GM12875 (cell line): ENCODE measurements around the gene VAV2.

Experiments used
- H3K4me3 ChIP-seq: one replicate; pipeline ENCODE4 v1.5.1; 2011; ENCODE audit warnings: low read depth, low read length, control low read depth
- TF ChIP-seq, protein P1 (sequence below): IDR thresholded peaks from 2 replicates; pipeline ENCODE4 v1.5.1; 2011; ENCODE audit warnings: low read depth, mild to moderate bottlenecking, control low read depth, inconsistent platforms, low read length, moderate library complexity, borderline replicate concordance; ENCODE audit not compliant: insufficient read depth

Gene VAV2

DNA sequence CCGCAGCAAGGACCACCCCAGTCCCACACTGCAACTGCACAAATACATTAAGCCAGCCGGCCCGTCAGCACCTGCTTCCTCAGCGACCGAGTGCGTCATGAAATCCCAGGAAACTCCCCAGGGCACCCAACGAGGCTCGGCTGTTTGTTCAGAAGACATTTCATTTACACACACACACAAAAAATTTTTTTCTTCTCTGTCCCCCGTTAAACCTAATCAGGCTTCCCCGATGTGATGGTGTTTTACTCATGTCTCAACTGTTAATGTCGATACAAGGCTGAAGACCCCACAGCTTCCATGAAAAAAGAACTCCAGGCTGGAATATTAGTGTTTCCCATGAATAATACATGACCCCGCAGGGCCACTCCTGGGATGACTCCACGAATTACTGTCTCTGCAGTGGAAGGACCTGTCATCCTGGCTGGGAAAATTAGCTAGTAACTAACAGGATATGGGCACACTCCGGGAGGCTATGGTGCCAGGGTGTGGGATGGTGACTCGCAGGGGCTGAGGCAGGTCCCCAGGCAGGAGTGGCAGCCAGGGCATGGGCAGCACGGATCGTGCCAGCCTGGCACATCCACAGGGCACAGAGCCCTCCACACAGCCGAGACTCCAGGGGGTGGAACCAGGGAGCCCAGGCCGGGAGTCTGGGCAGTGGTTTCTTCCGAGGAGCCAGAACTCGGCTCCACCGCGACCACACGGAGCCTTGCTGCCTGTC, 102.4 kb downstream of the VAV2 start:
- no peak overlapping the region for H3K4me3 ChIP-seq
- TF ChIP-seq, protein P1, sequence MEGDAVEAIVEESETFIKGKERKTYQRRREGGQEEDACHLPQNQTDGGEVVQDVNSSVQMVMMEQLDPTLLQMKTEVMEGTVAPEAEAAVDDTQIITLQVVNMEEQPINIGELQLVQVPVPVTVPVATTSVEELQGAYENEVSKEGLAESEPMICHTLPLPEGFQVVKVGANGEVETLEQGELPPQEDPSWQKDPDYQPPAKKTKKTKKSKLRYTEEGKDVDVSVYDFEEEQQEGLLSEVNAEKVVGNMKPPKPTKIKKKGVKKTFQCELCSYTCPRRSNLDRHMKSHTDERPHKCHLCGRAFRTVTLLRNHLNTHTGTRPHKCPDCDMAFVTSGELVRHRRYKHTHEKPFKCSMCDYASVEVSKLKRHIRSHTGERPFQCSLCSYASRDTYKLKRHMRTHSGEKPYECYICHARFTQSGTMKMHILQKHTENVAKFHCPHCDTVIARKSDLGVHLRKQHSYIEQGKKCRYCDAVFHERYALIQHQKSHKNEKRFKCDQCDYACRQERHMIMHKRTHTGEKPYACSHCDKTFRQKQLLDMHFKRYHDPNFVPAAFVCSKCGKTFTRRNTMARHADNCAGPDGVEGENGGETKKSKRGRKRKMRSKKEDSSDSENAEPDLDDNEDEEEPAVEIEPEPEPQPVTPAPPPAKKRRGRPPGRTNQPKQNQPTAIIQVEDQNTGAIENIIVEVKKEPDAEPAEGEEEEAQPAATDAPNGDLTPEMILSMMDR, result no peak

DNA sequence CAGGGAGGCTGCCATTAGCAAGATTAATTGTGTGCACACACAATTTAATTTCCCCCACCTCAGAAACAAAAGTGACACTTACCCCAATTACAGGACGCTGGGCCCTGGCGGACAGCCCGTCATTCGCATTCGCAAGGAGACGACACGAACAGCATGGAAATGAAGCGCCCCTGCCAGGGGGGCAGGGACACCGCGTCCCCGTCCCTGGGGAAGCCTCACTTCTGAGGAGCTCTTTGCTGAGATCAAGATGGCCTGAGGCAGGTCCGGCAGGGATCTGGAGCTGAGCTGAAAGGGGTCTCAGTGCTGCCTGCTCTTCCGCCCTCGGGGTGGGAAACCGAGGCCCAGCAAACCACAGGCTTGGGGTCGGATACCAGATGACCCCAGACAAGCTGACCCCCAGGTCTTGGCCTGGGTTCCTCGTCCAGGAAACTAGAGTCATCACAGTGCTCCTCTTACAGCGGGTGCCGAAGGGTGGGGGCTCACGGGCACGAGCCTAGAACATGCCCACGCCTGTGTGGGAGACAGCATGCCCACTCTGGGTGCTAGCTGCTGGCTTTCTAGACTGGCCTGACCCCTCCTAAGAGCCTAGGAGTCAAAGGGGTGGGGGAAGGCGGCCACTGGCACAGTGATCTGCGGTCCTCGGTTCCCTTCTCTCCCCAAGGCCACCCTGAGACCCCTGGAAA, 103.2 kb downstream of the VAV2 start:
- H3K4me3 ChIP-seq, result no peak overlapping the region
- TF ChIP-seq, protein P1, result no peak

DNA sequence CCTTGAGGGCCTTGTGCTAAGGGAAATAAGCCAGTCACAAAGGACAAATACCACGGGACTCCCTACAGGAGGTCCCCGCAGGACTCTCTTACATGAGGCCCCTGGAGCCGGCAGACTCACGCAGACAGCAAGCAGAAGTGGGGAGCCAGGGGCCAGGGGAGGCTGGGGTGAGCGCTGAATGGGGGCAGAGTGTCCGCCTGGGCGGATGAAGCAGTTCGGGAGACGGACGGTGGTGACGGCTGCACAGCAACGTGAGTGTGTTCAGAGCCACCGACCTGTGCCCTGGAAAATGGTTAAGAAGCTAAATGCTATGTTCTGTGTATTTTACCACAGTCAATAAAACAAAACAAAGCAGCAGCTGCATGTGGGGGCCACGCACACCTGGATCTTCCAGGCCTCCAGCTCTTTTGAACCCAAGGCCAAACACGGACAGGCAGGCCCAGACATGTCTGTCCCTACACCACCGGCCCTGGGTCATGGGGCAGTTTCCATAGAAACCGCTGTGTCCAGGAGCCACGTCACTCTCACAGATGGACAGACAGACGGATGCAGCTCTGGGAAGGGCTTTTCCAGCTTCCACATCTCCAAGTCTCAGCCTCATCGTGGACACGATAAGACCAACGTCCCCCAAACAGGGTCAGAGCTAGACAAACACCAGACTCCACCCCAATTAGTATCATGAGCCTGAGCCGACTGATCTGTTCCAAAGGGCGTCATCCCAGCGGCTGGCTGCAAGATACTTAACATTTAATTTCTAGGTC, 103.9 kb downstream of the VAV2 start:
- no peak overlapping the region for H3K4me3 ChIP-seq
- TF ChIP-seq, protein P1, result no peak

DNA sequence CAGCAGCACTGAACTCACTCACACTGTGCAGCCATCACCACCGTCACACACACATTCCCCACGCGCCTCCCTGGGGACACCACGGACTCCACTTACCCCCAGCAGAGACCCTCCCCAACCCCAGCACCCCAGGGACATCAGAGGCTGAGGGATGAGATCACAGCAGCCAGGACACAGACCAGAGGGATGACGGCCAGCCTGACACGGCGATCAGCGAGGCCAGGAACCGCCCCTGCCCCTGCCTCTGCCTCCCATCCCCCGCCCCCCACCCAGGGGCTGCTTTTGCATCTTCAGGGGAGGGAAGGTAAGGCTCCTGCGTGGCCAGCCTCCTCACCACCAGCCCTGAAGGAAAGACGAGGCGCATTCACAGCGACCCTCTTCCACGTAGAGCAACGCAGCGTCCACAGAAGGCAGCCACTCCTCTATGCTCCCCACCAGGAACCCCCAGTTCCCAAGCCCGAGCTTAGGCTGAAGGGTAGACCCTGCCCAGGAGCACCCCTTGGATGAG, 104.5 kb downstream of the VAV2 start:
- TF ChIP-seq, protein P1, result no peak
- H3K4me3 ChIP-seq, result no peak overlapping the region

DNA sequence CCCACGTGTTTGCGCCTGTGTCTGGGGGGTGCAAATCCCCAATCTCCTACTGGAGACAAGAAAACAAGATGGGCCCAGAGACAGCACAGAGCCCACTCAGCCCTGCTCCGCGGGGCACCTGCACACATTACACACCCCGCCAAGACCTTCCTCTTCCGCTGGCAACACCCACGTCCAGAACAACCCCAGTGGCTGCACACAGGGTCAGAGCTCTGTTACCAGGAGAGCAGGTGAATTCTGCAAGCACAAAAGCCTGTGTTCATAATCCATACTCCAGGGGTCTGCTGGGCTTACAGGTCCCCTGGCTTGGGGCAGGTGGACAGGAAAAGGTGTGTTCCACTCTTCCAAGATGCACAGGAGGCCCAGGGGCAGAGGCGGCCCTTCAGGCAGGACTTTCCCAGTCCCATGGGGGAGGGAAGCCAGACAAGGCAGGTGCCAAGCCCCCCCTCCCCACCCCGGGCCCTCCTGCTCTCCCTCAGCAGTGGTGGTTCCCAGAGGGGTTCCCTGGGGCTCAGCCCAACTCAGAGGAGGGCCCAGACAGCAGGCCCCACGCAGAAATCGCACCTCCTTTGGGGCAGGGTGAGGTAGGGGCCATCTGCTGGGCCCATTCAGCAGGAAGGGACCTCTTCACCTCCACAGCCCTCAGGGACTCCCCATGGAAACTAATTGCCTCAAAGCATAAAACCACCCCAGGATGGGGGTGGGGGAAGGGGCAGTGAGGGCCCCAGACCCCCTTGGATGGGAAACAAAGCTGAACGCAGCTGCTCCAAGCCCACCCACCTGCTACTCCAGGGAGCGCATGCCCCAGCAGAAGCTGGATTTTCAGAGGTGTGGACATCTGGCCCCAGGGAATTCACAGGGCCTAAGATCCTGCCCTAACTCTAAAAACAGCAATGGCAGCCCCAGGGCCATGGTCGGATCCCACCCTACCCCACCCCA, 105.3 kb downstream of the VAV2 start:
- TF ChIP-seq, protein P1, result no peak
- H3K4me3 ChIP-seq, result no peak overlapping the region

DNA sequence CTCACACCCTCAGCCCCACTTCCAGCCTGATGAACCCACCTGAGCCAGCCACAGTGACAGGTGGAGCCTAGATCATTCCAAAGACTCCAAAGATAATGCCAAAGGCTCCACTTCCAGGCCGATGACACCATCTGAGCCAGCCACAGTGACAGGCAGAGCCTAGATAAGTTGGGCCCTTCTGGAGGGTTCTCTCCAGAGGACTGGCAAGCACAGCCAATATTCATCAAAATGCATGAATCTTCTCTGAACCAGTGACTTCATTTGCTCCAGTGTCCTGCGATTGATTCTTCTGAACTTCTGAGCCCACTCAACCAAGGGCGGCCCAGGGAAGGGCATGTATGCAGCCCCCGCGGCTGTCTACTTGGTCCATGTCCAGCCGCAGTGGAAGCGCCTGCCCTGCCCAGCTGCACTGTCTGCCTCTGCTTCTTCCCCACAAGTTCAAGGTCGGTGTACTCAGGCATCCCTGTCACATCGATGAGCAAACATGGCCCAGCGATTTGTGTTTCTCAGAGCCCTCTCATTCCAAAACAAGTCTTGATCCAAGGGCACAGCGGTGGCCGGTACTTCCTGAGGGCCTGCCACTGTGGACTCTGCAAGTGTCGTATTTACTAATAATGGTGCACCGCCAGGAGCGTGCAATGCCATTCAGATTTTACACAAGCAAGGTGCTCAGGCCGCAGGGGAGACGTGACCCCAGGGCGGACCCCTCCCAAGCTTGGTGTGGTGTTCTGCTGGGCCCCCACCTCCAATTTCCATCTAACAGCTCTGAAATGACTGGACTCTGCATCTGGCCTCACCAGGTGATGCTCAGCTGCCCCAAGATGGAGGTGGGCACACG, 107.0 kb downstream of the VAV2 start:
- TF ChIP-seq, protein P1, result no peak
- no peak overlapping the region for H3K4me3 ChIP-seq
